Lower leg skin (tissue), 3 donors: ENCODE data around the gene KRTAP5-8.

Source experiments
- POLR2A ChIP-seq, 2 donors: fragments of 450-650 bp; IDR thresholded peaks; one replicate each; pipeline ENCODE4 v1.6.1; 2016 to 2017; ENCODE audit warnings: antibody characterized with exemption in 2 of 2, mild to moderate bottlenecking in 1 of 2, moderate library complexity in 1 of 2
- TF ChIP-seq, protein P1 (sequence below), 3 donors: fragments of 450-650 bp; IDR thresholded peaks; one replicate each; pipeline ENCODE4 v1.5.1; 2016; ENCODE audit warnings: antibody characterized with exemption in 3 of 3, mild to moderate bottlenecking in 3 of 3, moderate library complexity in 2 of 3

DNA sequence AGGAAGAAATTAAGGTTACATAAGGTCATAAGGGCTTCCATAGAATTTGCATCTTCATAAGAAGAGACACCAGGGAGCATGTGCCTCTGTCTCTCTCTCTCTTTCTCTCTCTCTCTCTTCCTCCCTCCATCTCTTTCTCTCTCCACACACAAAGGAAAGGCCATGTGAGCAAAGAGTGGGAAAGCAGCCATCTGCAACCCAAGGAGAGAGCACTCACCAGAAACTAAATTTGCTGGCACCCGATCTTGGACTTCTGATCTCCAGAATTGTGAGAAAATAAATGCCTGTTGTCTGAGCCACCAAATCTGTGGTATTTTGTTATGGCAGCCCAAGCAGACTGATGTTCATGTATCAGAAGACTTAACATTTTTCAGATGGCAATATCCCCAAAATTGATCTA, 21.2 kb downstream of the KRTAP5-8 start:
- TF ChIP-seq, protein P1, sequence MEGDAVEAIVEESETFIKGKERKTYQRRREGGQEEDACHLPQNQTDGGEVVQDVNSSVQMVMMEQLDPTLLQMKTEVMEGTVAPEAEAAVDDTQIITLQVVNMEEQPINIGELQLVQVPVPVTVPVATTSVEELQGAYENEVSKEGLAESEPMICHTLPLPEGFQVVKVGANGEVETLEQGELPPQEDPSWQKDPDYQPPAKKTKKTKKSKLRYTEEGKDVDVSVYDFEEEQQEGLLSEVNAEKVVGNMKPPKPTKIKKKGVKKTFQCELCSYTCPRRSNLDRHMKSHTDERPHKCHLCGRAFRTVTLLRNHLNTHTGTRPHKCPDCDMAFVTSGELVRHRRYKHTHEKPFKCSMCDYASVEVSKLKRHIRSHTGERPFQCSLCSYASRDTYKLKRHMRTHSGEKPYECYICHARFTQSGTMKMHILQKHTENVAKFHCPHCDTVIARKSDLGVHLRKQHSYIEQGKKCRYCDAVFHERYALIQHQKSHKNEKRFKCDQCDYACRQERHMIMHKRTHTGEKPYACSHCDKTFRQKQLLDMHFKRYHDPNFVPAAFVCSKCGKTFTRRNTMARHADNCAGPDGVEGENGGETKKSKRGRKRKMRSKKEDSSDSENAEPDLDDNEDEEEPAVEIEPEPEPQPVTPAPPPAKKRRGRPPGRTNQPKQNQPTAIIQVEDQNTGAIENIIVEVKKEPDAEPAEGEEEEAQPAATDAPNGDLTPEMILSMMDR (IDR thresholded peaks at IDR 0.05) = no peak
- no peak for TF ChIP-seq POLR2A (IDR thresholded peaks at IDR 0.05)
